ENCODE measurements around the gene SH2D3C. TPM values are rescaled to one million over a fixed set of nuclear protein-coding genes. Genes with fewer than 3 reads are reported as not detected.

SH2D3C gene
- total RNA-seq, 1 donor from 2014 or later: 0.17 TPM

DNA sequence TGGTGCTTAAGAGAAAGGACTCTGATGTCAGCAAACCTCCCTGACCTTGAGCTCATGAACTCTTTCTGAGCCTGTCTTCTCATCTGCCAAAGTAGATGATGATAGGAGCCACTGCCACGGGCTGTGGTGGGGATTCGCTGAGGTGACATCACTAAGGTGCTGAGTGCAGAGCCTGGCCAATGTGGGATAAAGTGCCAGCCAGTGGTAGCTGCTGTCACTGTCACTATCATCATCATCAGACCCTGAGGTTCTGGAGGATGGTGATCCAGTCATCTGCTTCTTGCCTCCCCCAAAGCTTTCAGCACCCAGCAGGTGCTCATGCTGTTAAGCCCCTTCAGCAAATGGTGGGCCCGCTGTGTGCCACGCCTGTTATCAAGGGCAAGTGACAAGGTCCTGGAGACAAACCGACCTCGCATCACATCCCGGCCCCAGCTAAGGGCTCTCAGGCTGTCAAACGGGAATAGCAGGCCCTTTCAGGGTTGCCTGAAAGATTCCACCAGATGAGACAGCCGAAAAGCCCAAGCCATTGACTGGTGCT lies 30.6 kb upstream of the SH2D3C start:
- H3K4me3 ChIP-seq (ENCODE audit: low read depth, low read length): no peak overlapping the region
- no peaks in the 10 kb centered on the region for H3K27me3 ChIP-seq (ENCODE audit: control insufficient read depth, insufficient read depth, low read length)
- no peak for DNase-seq (ENCODE audit: low read depth)
- H3K36me3 ChIP-seq (ENCODE audit: control insufficient read depth, insufficient read depth, low read length): peaks cover 9% of the 10 kb centered on the region
- TF ChIP-seq, protein P1, sequence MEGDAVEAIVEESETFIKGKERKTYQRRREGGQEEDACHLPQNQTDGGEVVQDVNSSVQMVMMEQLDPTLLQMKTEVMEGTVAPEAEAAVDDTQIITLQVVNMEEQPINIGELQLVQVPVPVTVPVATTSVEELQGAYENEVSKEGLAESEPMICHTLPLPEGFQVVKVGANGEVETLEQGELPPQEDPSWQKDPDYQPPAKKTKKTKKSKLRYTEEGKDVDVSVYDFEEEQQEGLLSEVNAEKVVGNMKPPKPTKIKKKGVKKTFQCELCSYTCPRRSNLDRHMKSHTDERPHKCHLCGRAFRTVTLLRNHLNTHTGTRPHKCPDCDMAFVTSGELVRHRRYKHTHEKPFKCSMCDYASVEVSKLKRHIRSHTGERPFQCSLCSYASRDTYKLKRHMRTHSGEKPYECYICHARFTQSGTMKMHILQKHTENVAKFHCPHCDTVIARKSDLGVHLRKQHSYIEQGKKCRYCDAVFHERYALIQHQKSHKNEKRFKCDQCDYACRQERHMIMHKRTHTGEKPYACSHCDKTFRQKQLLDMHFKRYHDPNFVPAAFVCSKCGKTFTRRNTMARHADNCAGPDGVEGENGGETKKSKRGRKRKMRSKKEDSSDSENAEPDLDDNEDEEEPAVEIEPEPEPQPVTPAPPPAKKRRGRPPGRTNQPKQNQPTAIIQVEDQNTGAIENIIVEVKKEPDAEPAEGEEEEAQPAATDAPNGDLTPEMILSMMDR (IDR thresholded peaks at IDR 0.05; ENCODE audit: insufficient read depth, low read length, poor library complexity, severe bottlenecking): no peak

DNA sequence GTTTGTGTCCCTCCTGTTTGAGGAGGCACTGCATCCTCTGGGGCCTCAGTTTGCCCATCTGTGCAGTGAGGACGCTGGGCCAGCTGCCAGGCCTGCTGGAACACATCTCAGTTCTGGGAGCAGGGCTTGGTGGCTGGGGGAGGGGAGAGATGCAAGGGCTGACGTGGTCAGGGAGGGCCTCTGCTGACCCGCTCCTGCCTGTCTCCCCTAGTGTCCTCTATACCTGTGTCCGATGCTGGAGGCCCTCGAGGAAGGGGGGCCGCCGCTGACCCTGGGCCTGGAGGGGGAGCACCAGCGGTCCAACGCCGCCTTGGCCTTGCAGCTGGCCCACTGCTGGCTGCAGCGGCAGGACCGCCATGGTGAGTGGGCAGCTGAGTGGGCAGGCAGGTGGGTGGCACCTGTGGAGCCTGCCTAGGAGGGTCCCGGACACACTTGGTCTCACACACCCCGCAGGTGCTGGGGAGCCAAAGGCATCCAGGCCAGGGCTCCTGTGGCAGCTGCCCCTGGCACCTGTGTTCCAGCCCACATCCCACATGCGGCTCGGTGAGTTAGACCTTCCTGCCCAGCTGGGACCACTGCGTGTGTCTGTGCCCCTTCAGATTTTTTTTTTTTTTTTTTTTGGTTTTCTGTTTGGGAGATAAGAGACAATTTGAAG lies 30.0 kb upstream of the SH2D3C start:
- DNase-seq (ENCODE audit: low read depth): no peak
- Histone ChIP-seq H3K36me3 (ENCODE audit: control insufficient read depth, insufficient read depth, low read length) (peaks cover 9% of the 10 kb centered on the region), H3K27me3 (ENCODE audit: control insufficient read depth, insufficient read depth, low read length) (no peaks in the 10 kb centered on the region), H3K4me3 (ENCODE audit: low read depth, low read length) (no peak overlapping the region)
- TF ChIP-seq, protein P1 (IDR thresholded peaks at IDR 0.05; ENCODE audit: insufficient read depth, low read length, poor library complexity, severe bottlenecking): no peak

DNA sequence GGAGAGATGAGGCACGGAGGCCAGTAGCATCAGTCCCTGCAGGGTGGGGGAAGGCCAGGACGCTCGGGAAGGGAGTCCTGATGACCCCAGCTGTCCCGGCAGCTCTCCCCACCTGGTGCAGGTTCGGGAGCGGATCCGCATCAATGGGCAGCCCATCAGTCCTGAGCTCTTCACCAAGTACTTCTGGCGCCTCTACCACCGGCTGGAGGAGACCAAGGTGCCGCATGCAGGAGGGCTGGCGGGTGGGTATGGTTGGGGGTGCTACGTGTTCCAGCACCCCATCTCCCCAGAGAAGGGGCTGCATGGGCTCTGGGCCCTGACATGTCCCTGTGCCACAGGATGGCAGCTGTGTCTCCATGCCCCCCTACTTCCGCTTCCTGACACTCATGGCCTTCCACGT lies 28.4 kb upstream of the SH2D3C start:
- Histone ChIP-seq H3K4me3 (ENCODE audit: low read depth, low read length) (no peak overlapping the region), H3K27me3 (ENCODE audit: control insufficient read depth, insufficient read depth, low read length) (no peaks in the 10 kb centered on the region), H3K36me3 (ENCODE audit: control insufficient read depth, insufficient read depth, low read length) (peaks cover 4% of the 10 kb centered on the region)
- TF ChIP-seq, protein P1 (IDR thresholded peaks at IDR 0.05; ENCODE audit: insufficient read depth, low read length, poor library complexity, severe bottlenecking): no peak
- no peak for DNase-seq (ENCODE audit: low read depth)

DNA sequence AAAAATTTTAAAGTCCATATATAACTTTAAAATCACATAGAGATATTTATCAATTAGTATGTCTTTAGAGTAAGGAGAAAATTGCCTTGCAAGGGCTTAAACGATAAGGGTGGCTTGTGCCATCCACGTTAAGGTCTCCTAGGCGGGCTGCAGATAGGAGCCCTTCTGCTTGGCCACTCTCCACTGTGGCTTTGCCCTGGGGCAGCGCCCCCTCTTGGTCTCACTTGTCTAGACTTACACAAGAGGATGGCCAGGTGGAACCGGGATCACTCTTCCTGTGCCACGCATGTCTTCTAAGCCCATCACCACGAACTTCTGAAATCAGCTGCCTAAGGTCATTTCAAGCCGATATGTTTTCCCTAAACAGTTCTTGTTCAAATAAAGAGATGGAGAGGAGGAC lies 27.2 kb upstream of the SH2D3C start:
- peaks cover 3% of the 10 kb centered on the region for H3K36me3 ChIP-seq (ENCODE audit: control insufficient read depth, insufficient read depth, low read length)
- DNase-seq (ENCODE audit: low read depth): no peak

DNA sequence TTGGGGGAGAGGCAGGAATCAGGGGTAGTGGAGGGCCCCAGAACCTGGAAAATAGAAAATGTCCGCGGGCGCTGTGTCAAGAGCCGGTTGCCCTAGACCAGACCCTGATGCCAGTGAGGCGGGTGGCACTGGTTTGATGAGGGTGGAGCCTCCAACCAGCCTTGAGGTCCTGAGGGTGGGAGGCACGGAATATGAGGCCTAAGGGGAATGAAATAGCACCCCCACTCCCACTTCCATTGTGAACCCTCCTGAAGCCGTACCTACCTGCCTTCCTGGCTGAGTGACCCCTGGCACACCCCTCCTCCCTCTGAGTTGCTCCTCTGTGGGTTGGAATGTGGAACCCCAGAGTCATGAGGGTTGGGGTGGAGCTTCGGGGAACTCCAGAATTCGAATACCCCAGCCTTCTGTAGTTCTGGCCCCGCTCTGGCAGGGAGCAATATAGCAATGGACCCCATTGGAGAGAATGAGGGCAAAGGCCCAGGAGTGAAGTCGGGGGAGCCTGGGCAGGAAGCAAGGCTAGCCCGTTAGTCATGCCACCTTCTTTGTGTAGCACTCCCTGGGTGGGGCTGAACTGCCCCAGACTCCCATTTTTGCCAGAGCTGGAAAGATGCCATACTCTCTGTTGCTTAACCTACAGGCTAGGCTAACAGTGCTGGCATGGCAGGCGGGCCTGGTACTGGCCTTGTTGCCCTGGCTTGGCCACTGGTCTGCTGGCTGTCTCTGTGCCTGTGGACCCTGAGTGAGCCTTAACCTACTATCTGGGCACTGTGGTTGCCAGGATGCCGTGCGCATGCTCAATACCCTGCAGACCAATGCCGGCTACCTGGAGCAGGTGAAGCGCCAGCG lies 25.3 kb upstream of the SH2D3C start:
- no peak for DNase-seq (ENCODE audit: low read depth)
- TF ChIP-seq, protein P1 (IDR thresholded peaks at IDR 0.05; ENCODE audit: insufficient read depth, low read length, poor library complexity, severe bottlenecking): no peak
- Histone ChIP-seq H3K4me3 (ENCODE audit: low read depth, low read length) (peak overlapping the region; percentile 85), H3K27me3 (ENCODE audit: control insufficient read depth, insufficient read depth, low read length) (no peaks in the 10 kb centered on the region), H3K36me3 (ENCODE audit: control insufficient read depth, insufficient read depth, low read length) (peaks cover 2% of the 10 kb centered on the region)

More for the DNA sequence above, 27.2 kb upstream of the SH2D3C start:
- Histone ChIP-seq H3K27me3 (ENCODE audit: control insufficient read depth, insufficient read depth, low read length) (no peaks in the 10 kb centered on the region), H3K4me3 (ENCODE audit: low read depth, low read length) (no peak overlapping the region)
- TF ChIP-seq, protein P1 (IDR thresholded peaks at IDR 0.05; ENCODE audit: insufficient read depth, low read length, poor library complexity, severe bottlenecking): peak; percentile 49
